Activated CD8-positive, alpha-beta T cell treated with anti-CD3 and anti-CD28 coated beads for 36 hours (primary cell): ENCODE results near the gene RAE1. TPM values are rescaled to one million over a fixed set of nuclear protein-coding genes. Genes with fewer than 3 reads are reported as not detected.

ENCODE experiments used
- ATAC-seq: fragments of 200-7000 bp; cut with Tn5 transposase; one replicate; pipeline ENCODE4 v1.10.0; 2021; ENCODE audit warnings: mild to moderate bottlenecking, moderate library complexity
- CTCF ChIA-PET: fragments of 350-600 bp; sonication (Branson Sonifier 250); formaldehyde crosslinking; loops from one replicate; lab custom pipeline; 2021; ENCODE audit warnings: antibody characterized with exemption; lab: Charles Lee
- POLR2A ChIA-PET: fragments of 350-600 bp; sonication (Branson Sonifier 250); formaldehyde crosslinking; loops from one replicate; lab custom pipeline; 2021; ENCODE audit warnings: antibody characterized with exemption; lab: Charles Lee
- DNase-seq: peaks from one replicate; pipeline ENCODE4 v3.0.0-alpha.2; 2020
- H3K27ac Mint-ChIP-seq: one replicate; pipeline ENCODE4 v1.8.0; 2021; ENCODE audit warnings: mild to moderate bottlenecking, mixed read lengths
- H3K27me3 Mint-ChIP-seq: one replicate; pipeline ENCODE4 v1.8.0; 2021; ENCODE audit warnings: mixed read lengths
- H3K36me3 Mint-ChIP-seq: one replicate; pipeline ENCODE4 v1.8.0; 2021; ENCODE audit warnings: low read depth, mixed read lengths
- H3K4me1 Mint-ChIP-seq: one replicate; pipeline ENCODE4 v1.8.0; 2021; ENCODE audit warnings: low read depth, mixed read lengths
- H3K4me3 Mint-ChIP-seq: one replicate; pipeline ENCODE4 v1.8.0; 2021; ENCODE audit warnings: mild to moderate bottlenecking, moderate library complexity, mixed read lengths
- H3K9me3 Mint-ChIP-seq: one replicate; pipeline ENCODE4 v1.8.0; 2021; ENCODE audit warnings: mixed read lengths
- CTCF ChIP-seq: fragments of 200-600 bp; IDR thresholded peaks from one replicate; pipeline ENCODE4 v1.8.0; 2022; ENCODE audit warnings: antibody characterized with exemption, mild to moderate bottlenecking
- intact Hi-C: fragments of 100-400 bp; cut with micrococcal nuclease; formaldehyde crosslinking; loops from one replicate; pipeline ENCODE4 v1.10.0; 2022
- total RNA-seq, 2 experiments: library from RNA; stranded (reverse); gene quantifications; one replicate each; pipeline ENCODE4 v1.2.3, GENCODE V29; 2021

The RAE1 gene
- total RNA-seq, 2 experiments from 2014 or later: 41.1 to 42.9 TPM

DNA sequence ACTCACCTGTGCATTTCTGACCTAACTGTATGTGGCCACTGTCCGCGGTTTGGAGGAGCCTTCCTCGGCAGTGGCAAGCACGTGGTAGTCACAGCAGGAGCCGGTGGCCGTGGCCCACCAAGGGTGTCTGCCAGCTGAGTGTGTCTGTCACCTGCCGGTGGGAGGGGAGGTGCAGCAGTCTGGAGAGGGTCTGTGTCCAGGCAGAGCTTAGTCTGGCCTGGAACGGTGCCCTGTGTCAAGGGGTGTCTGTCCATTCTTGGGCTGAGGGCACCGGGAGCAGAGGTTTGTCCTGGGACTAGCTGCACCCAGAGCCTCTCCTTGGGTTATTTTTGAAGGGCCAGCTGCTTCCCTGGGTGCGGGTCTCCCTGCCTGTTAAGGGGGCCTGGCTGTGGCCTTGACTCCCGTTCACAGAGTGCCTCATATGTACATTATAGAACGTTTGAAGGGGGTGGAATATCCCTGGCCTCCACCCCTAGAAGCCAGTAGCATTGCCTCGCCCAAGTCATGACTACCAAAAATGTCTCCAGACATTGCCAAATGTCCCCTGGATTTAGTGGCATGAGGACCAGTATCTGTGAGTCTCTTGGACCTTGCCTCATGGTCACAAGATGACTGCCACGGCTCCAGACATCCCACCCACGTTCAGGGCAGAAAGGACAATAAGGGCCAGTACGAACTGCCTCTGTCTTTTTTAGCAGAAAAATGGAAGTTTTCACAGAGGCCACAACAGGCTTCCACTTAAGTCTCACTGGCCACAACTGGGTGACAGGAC is 45.3 kb downstream of the RAE1 start:
- no peak for ATAC-seq
- no peak for DNase-seq
- no peak for TF ChIP-seq CTCF
- H3K27me3 Mint-ChIP-seq: no peaks in the 10 kb centered on the region
- no peaks in the 10 kb centered on the region for H3K9me3 Mint-ChIP-seq
- peaks cover 90% of the 10 kb centered on the region for H3K36me3 Mint-ChIP-seq
- ChIA-PET POLR2A (interaction anchor here (0.6 to 6.0 kb wide), 4 partner anchors 6 to 200 kb away, joined by 3 to 88 read pairs (median 6); partner anchors contain the start of gene RBM38), CTCF (interaction anchor here (0.9 kb wide), 1 partner anchor 20 kb away, joined by 3 read pairs; no protein-coding TSS in a partner anchor)
- H3K27ac Mint-ChIP-seq: peak overlapping the region; percentile 99
- peaks cover 74% of the 10 kb centered on the region for H3K4me1 Mint-ChIP-seq
- intact Hi-C loops: loop anchor here (5.0 kb wide), 1 partner anchor 36 kb away; no protein-coding TSS in a partner anchor
- peak overlapping the region; percentile 84 for H3K4me3 Mint-ChIP-seq

DNA sequence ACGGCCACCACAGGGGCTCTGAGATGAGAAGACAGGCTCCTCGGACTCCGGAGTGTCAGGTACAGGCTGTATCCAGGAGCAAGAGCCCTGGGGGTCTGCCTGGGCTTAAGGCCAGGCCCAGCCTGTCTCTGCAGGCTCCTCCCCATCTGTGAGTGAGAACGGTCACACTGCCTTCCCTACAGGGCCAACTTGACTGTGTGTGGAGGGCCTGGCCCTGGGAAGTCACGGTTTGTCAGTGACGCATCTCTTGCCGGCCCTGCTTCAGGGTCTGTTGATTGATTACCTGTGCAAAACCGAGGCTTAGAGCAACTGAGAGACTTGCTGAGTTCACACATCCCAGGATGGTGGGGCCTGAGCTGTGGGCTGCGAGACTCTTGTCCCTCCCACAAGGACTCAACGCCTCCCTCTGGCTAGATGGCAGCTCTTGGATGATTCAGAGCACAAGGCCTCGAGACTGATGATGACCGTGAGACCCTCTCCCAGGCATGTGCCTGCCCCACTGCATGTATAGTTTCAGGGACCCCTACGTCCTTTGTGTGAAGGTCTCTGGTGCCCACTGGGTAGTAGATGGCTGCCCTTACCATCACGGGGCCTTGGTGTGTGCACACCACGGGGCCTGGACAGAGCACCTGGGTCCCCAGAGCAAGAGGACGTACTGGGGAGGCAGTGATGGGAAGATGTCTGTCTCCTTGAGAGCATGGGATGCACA is 46.1 kb downstream of the RAE1 start:
- POLR2A ChIA-PET: interaction anchor here (0.6 to 6.0 kb wide), 16 partner anchors 7 to 231 kb away, joined by 3 to 88 read pairs (median 6); partner anchors contain the start of genes RBM38 and ZBP1
- H3K9me3 Mint-ChIP-seq: no peaks in the 10 kb centered on the region
- DNase-seq: peak; percentile 66
- peaks cover 94% of the 10 kb centered on the region for H3K36me3 Mint-ChIP-seq
- intact Hi-C loops: loop anchor here (5.0 kb wide), 1 partner anchor 35 kb away; no protein-coding TSS in a partner anchor
- peak overlapping the region; percentile 84 for H3K4me3 Mint-ChIP-seq
- peaks cover 82% of the 10 kb centered on the region for H3K4me1 Mint-ChIP-seq
- TF ChIP-seq CTCF: no peak
- CTCF ChIA-PET: interaction anchor here (0.9 to 2.5 kb wide), 3 partner anchors 14 to 22 kb away, joined by 3 to 17 read pairs (median 9); no protein-coding TSS in a partner anchor
- ATAC-seq: peak; percentile 10
- no peaks in the 10 kb centered on the region for H3K27me3 Mint-ChIP-seq
- peak overlapping the region; percentile 99 for H3K27ac Mint-ChIP-seq

- H3K9me3 Mint-ChIP-seq: no peaks in the 10 kb centered on the region
- H3K4me1 Mint-ChIP-seq: peaks cover 86% of the 10 kb centered on the region
- ChIA-PET POLR2A (interaction anchor here (0.6 to 6.0 kb wide), 18 partner anchors 8 to 231 kb away, joined by 3 to 88 read pairs (median 6); partner anchors contain the start of genes RBM38 and ZBP1), CTCF (interaction anchor here (0.8 to 2.7 kb wide), 9 partner anchors 7 to 98 kb away, joined by 3 to 17 read pairs (median 7); partner anchors contain the start of genes RAE1 and RBM38)
- peak overlapping the region; percentile 84 for H3K4me3 Mint-ChIP-seq
- H3K36me3 Mint-ChIP-seq: peaks cover 94% of the 10 kb centered on the region
- intact Hi-C loops: loop anchor here (2.0 to 5.0 kb wide), 2 partner anchors 35 to 221 kb away; no protein-coding TSS in a partner anchor
- no peaks in the 10 kb centered on the region for H3K27me3 Mint-ChIP-seq
- ATAC-seq (peak; percentile 12), DNase-seq (peak; percentile 63)
- H3K27ac Mint-ChIP-seq: peak overlapping the region; percentile 99
- no peak for TF ChIP-seq CTCF
Measured at GRCh38 chr20:57397693-57398108, 46.6 kb downstream of the RAE1 start.

- peak overlapping the region; percentile 84 for H3K4me3 Mint-ChIP-seq
- no peaks in the 10 kb centered on the region for H3K9me3 Mint-ChIP-seq
- POLR2A ChIA-PET: interaction anchor here (0.6 to 6.0 kb wide), 20 partner anchors 8 to 1578 kb away, joined by 3 to 88 read pairs (median 6); partner anchors contain the start of genes RBM38 and ZBP1
- DNase-seq: peak; percentile 97
- H3K4me1 Mint-ChIP-seq: peaks cover 90% of the 10 kb centered on the region
- TF ChIP-seq CTCF: no peak
- peak; percentile 73 for ATAC-seq
- intact Hi-C loops: loop anchor here (2.0 to 5.0 kb wide), 2 partner anchors 34 to 220 kb away; no protein-coding TSS in a partner anchor
- CTCF ChIA-PET: interaction anchor here (0.8 to 2.7 kb wide), 12 partner anchors 8 to 231 kb away, joined by 3 to 17 read pairs (median 6); partner anchors contain the start of genes RAE1 and RBM38
- H3K27ac Mint-ChIP-seq: peak overlapping the region; percentile 99
- H3K36me3 Mint-ChIP-seq: peaks cover 93% of the 10 kb centered on the region
- no peaks in the 10 kb centered on the region for H3K27me3 Mint-ChIP-seq
Measured at GRCh38 chr20:57398231-57398821, 47.3 kb downstream of the RAE1 start.
